ENCODE measurements around the gene RAB3GAP1.

RAB3GAP1 gene

DNA sequence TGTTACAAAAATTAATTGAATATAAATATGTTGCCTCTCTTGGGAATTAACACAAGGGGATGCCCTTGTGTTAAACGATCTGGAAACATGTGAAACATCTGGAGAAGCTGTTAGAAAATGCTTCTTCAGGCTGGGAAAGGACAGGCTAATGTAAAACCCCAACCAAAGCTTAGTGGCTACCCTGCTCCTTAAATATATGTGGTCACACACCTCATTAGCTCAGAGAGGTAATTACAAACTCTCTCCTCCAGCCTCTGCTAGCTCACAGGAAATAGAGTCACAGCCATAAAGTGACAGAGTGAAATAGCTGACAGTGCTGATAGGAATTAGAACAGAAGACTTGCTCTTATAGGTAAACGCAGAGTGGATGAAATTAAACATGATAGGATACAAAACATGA, 155.9 kb downstream of the RAB3GAP1 start:
- Histone ChIP-seq H3K36me3 (ENCODE audit: insufficient read depth) (no peaks in the 10 kb centered on the region), H3K27me3 (ENCODE audit: insufficient read depth, low read depth) (no peaks in the 10 kb centered on the region), H3K4me1 (ENCODE audit: low read depth, poor library complexity, severe bottlenecking) (no peaks in the 10 kb centered on the region), H3K27ac (no peak overlapping the region), H4K20me1 (ENCODE audit: insufficient read depth) (no peaks in the 10 kb centered on the region), H2AFZ (ENCODE audit: low read depth) (no peak overlapping the region), H3K4me2 (no peak overlapping the region), H3K79me2 (ENCODE audit: insufficient read depth, low read depth) (no peaks in the 10 kb centered on the region), H3K9ac (no peak overlapping the region), H3K4me3 (IDR thresholded peaks at IDR 0.05; ENCODE audit: insufficient read depth, low read depth, low read length) (no peak overlapping the region)
- TF ChIP-seq, protein P1, sequence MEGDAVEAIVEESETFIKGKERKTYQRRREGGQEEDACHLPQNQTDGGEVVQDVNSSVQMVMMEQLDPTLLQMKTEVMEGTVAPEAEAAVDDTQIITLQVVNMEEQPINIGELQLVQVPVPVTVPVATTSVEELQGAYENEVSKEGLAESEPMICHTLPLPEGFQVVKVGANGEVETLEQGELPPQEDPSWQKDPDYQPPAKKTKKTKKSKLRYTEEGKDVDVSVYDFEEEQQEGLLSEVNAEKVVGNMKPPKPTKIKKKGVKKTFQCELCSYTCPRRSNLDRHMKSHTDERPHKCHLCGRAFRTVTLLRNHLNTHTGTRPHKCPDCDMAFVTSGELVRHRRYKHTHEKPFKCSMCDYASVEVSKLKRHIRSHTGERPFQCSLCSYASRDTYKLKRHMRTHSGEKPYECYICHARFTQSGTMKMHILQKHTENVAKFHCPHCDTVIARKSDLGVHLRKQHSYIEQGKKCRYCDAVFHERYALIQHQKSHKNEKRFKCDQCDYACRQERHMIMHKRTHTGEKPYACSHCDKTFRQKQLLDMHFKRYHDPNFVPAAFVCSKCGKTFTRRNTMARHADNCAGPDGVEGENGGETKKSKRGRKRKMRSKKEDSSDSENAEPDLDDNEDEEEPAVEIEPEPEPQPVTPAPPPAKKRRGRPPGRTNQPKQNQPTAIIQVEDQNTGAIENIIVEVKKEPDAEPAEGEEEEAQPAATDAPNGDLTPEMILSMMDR (conservative IDR thresholded peaks at IDR 0.05; ENCODE audit: low read depth, low read length) = no peak

DNA sequence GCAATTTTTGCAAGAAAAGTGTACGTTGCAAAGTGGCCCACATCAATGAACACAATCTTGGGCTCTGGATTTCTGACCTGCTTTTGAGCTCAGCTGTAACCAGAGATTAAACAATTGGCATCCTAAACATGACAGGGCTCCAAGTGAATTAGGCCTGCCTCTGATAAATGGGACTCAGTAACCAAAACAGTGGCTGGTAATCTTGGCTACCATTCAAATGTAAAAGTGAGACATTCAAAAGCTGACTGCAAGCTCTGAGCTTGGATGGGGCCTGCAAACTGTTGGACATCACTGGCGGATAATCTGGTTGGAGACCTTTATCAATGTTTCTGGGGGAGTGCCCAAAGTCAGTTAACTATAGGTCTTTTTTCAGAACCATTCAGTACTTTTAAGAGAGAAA, 160.7 kb downstream of the RAB3GAP1 start:
- no peaks in the 10 kb centered on the region for H3K36me3 ChIP-seq (ENCODE audit: insufficient read depth)
- H3K27ac ChIP-seq = no peak overlapping the region
- H2AFZ ChIP-seq (ENCODE audit: low read depth) = no peak overlapping the region
- no peak overlapping the region for H3K4me2 ChIP-seq
- no peak overlapping the region for H3K9ac ChIP-seq
- H3K4me1 ChIP-seq (ENCODE audit: low read depth, poor library complexity, severe bottlenecking) = no peaks in the 10 kb centered on the region
- no peaks in the 10 kb centered on the region for H4K20me1 ChIP-seq (ENCODE audit: insufficient read depth)
- no peak overlapping the region for H3K4me3 ChIP-seq (IDR thresholded peaks at IDR 0.05; ENCODE audit: insufficient read depth, low read depth, low read length)
- H3K27me3 ChIP-seq (ENCODE audit: insufficient read depth, low read depth) = no peaks in the 10 kb centered on the region
- TF ChIP-seq, protein P1 (conservative IDR thresholded peaks at IDR 0.05; ENCODE audit: low read depth, low read length) = no peak
- H3K79me2 ChIP-seq (ENCODE audit: insufficient read depth, low read depth) = no peaks in the 10 kb centered on the region

DNA sequence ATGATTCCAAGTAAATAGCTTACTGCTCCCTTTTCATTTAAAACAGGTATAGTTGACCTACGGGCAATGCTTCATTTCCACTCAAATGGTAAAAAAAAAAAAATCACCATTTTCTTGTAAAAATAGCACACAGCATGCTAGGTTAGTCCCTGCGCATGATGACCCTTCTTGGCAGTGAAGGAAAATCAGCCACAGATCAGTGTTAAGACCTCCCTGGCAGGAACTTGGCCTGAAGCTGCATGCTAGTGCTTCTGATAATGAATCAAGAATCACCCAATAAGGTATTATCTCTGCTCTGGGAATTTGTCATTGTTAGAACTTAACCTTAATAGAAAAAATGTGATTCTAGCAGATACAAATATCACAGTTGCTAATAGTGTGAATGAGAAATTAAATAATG, 166.3 kb downstream of the RAB3GAP1 start:
- H3K4me3 ChIP-seq (IDR thresholded peaks at IDR 0.05; ENCODE audit: insufficient read depth, low read depth, low read length) = no peak overlapping the region
- H3K27me3 ChIP-seq (ENCODE audit: insufficient read depth, low read depth) = no peaks in the 10 kb centered on the region
- no peak overlapping the region for H3K4me2 ChIP-seq
- H3K27ac ChIP-seq = no peak overlapping the region
- no peak overlapping the region for H2AFZ ChIP-seq (ENCODE audit: low read depth)
- H3K4me1 ChIP-seq (ENCODE audit: low read depth, poor library complexity, severe bottlenecking) = no peaks in the 10 kb centered on the region
- H3K9ac ChIP-seq = no peak overlapping the region
- H3K79me2 ChIP-seq (ENCODE audit: insufficient read depth, low read depth) = no peaks in the 10 kb centered on the region
- no peaks in the 10 kb centered on the region for H3K36me3 ChIP-seq (ENCODE audit: insufficient read depth)
- no peaks in the 10 kb centered on the region for H4K20me1 ChIP-seq (ENCODE audit: insufficient read depth)
- TF ChIP-seq, protein P1 (conservative IDR thresholded peaks at IDR 0.05; ENCODE audit: low read depth, low read length) = no peak

- no peaks in the 10 kb centered on the region for H3K27me3 ChIP-seq (ENCODE audit: insufficient read depth, low read depth)
- H3K4me2 ChIP-seq = no peak overlapping the region
- H3K36me3 ChIP-seq (ENCODE audit: insufficient read depth) = no peaks in the 10 kb centered on the region
- H3K4me3 ChIP-seq (IDR thresholded peaks at IDR 0.05; ENCODE audit: insufficient read depth, low read depth, low read length) = no peak overlapping the region
- H3K79me2 ChIP-seq (ENCODE audit: insufficient read depth, low read depth) = no peaks in the 10 kb centered on the region
- TF ChIP-seq, protein P1 (conservative IDR thresholded peaks at IDR 0.05; ENCODE audit: low read depth, low read length) = no peak
- H4K20me1 ChIP-seq (ENCODE audit: insufficient read depth) = no peaks in the 10 kb centered on the region
- no peak overlapping the region for H3K9ac ChIP-seq
- H3K4me1 ChIP-seq (ENCODE audit: low read depth, poor library complexity, severe bottlenecking) = no peaks in the 10 kb centered on the region
- no peak overlapping the region for H3K27ac ChIP-seq
- H2AFZ ChIP-seq (ENCODE audit: low read depth) = no peak overlapping the region
These were observed 167.1 kb downstream of the RAB3GAP1 start for GRCh38 chr2:135219226-135219625.
